Kidney tubule cell (primary cell): Measurements from ENCODE around the gene RECK.
"Not testable (repeated sequence)": the region's sequence is repeated elsewhere in the genome, so short reads cannot be mapped to it uniquely, and the experiment has no call there.

ENCODE experiments used
- DNase-seq: peaks from one replicate; pipeline ENCODE4 v3.0.0-alpha.2; 2018; ENCODE audit warnings: low spot score

RECK gene

DNA sequence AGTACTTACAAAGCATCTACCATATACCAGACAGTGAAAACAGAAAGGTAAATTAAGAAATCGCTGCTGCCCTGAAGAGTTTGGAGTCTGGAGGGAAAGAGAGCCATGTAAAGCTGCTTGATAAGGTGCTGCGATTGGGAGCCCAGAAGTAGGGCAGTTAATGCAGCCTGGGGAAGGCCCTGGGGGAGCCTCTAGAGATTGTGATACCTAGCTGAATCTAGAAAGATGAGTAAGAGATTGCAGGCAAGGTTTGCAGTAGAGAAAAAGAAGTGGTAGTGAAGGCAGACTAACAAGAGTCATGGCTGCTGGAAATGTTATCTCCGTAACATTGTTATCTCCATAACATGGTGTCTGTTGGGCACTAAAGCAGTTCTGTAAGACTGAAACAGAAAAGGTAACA is 75.8 kb downstream of the RECK start:
- DNase-seq, result no peak

DNA sequence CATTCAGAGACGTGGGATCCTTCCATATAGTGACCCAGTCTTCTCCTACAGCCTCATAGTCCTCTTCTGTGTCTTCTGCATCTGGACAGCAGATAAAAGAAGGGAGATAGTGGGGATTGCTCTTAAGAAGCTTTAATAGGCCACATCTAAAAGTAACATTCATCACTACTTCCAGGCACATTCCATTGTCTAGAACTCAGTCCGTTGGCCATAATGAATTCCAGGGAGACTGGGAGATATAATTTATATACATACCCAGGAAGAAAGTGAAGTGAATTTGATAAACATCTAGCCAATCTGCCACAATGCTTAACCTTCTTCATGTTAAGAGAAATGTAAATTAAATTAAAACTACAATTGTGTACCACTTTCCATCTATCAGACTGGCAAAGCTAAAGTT is 77.3 kb downstream of the RECK start:
- DNase-seq, result no peak

DNA sequence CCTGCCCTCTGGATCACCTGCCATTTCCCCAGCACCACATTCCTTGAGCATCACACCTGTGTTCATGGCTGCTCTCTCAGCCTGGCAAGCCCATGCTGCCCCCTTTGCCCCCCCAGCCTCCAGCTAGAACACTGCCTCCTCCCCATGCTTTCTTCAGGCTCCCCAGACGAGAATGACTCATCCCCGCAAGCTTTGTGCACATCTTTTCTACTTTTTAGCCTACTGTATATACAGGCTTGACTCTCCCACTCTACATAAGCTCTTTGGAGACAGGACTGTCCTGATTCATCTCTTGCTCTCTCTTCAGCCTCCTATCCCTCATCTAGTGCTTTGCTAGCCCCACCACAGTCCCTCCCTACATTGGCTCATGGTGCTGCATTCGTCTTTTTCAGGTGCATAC is 79.9 kb downstream of the RECK start:
- DNase-seq, result no peak

DNA sequence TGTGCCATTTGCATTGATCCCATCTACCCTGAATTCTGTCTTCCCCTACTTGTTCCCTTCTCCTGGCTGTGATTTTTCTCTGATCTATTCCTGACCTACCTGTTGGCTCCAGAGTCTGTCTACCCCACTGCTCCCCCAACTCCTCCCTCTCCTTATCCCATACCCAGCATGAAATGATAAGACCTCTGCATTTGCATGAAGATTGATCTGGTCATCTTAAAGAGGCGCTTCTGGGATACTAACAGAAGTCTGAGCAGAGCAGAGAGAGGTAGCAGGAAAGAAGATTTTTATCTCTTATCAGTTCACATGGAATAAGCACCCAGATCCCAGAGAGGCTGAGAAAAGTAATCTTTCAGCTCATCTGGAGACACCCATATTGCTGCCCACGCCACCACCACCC is 81.5 kb downstream of the RECK start:
- no peak for DNase-seq

DNA sequence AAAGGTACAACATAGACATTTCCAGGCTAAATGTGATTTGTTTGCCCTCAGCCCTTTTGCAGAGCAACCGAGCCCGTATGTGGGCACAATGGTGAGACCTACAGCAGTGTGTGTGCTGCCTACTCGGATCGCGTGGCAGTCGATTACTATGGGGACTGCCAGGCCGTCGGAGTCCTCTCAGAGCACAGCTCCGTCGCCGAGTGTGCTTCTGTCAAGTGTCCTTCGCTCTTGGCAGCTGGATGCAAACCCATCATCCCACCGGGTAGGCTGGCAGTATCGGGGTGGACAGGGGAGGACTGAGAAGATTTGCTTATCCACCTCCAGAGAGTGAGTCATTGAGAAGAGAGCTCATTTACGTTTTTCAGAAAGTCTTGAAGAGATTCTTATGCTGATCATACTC is 82.0 kb downstream of the RECK start:
- DNase-seq, result no peak

DNA sequence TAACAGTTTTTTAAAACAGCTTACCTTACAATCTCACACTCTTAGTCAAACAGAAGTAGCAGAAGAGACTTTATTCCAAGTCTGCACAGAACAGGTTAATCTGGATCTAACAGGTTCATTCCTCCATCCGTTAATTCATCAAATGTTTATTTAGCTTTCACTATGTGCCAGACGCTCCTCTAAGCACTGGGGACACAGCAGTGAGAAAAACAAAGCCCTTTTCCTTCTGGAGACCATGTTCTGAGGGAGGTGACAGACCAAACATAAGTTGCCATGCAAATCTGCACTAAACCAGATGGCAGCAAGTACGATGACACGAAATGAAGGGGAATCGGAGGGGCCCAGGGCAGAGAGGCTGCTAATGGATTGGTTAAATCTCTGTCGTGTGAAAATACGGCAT is 82.8 kb downstream of the RECK start:
- DNase-seq, result no peak

DNA sequence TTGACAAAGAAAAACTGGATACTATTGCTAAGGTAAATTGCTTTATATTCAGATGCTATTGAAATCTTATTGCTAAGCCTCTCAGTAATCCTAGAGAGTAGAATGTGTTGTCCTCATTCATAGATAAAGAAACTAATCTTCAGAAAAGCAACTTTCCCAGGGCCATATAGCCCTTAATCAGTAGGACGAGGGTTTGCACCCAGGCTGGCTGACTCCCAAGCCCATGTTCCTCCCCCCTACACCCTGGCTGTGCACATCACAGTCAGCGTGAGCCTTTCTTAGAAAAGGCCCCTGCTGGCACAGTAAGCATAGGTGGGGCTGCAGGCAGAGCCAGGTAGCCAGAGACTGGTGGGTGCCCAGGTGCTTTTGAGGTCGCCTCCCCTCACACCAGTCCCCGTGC is 84.0 kb downstream of the RECK start:
- DNase-seq, result no peak

DNA sequence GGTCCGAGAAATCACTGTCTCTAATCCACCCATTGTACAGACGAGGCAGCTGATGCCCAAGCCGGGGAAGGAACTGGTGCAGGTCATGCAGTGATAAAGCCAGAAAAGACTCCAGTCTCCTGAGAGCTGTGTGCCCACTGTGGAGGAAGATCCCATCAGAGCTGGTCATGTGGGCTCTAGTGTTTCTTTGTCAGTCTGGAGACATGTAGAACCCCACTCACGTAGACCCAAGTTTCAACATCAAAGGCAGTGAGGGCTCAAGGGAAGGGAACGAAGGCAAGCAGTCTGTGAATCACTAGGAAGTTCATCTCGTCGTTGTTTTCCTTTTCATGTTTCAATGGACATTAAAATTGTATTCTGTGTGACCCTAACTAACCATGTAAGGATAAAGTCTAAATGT is 85.3 kb downstream of the RECK start:
- no peak for DNase-seq

DNA sequence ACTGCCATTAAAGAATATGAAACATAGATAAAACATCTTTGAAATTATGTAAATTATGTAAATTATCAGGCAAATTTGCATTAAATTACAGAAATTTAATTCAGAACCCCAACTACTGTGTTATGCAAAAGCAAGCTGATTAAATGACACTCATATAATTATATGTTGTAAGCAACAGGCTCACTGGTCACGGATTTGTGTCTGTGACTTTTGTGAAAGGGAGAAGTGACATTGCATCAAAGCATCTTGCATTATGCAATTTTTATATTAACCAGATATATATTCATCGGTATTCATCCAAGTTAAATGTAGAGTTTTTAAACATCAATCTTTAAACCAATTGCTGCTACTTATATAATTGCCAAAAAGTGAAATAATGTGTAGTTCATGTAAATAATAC is 86.8 kb downstream of the RECK start:
- no peak for DNase-seq

DNA sequence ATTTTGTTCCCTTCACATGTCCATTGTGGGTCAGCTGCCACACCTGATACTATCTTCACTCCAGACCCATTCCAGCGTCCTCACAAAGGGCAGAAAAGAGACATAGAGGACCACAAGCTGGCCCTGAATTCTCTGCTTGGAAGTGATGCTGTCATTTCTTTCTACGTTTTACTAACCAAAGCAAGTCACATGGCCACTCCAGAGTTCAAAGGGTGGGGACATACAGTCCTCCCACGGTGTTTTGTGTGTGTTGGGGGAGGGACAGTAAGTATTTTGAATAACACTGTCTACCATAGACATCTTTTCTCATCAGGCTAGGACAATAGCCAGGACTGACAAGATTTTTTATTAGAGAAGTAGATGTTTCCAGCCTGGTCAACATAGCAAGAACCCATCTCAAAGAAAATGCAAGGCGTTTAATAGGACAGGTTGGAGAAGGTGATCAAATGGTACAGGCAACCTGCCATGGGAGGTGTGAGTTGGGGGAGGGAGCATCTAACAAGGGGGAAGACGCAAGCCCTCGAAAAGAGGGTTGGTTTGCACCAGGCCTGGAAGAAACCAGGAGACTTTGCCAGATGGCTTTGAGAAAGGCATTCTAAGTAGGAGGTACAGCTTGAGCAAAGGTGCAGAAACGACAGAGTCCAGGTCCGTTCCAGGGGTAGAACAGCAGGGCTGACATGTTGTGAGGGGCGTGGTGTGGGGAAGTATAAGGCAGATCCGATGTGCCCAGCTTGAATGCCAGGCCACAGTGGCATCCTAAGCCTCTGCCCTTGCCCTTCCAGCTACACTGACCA is 88.5 kb downstream of the RECK start:
- no peak for DNase-seq

DNA sequence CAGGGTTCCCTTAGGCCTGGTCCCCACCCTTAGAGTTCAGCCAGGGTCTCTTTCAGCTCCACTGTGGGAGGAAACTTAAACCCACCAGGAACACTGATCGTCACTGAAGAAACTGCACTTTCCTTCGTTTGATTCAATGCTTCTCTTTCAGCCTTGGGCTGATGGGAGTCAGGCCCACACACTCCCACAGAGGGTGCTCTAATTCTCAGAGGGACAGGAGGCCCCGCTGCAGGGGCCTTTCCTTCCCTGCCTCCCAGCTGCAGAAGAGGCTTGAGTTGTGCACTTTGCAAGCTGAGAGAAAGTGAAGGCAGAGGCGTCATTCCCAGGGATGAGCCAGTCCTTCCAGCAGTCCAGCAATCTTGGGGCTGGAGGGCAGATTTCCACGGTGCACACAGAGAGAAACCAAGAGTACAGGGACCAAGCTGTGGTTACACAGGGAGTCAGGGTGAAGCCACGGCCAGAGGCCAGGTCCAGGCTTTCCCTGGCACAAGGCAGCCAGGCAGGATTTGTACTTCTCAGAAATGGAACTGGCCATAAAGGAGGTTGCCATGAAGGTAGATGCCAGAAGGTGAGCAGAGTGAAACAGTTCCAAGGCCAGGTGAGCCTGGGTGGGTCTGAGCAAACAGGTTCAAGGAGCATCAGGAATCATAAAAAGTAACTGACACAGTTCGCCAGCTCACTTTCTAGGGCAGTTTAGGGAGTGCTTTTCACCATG is 89.5 kb downstream of the RECK start:
- DNase-seq, result no peak

DNA sequence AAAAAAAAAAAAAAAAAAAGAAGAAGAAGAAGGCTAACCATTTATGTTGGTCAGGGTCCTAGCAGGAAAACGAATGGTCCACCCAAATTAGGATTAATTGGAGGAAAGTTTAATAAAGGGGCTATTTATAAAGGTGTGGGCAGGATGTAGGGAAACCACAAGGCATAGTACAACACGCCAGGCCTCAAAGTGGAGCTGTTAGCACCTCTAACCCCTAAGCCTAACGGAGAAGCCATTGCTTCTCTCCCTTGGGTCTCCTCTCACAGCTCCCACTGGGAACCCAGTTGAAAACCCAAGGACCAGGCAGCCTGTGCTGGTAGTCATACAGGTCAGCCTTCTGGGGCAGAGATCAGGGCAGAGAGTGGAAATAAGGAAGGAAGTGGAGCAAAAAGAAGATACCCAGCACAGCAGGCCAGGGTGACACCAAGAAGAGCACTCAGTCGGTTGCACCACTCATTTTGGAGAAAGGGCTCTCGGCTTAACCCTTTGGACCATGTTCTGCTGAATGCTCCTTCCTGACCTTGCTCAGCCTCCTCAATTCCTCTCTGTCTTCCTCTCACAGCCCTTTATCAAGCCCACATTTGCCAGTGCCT is 91.0 kb downstream of the RECK start:
- no peak for DNase-seq

DNA sequence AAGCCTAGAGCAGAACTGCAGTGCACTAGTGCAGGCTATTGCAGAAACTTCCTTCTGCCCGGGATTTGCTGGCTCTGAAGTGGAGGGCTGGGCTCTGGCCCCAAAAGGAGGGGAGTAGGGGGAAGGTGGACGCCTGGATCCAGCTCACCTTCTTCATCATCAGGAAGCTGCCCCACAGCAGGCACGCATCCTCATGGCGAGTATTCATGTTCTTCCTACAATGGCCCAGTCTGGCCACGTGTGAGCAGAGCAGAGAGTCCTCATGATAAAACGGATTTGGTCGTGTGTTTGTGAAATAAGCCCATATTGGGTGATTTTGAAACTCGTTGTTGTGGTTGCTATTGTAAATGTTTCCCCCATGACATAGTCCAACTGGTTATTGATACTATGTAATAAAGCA is 91.6 kb downstream of the RECK start:
- DNase-seq, result no peak

DNA sequence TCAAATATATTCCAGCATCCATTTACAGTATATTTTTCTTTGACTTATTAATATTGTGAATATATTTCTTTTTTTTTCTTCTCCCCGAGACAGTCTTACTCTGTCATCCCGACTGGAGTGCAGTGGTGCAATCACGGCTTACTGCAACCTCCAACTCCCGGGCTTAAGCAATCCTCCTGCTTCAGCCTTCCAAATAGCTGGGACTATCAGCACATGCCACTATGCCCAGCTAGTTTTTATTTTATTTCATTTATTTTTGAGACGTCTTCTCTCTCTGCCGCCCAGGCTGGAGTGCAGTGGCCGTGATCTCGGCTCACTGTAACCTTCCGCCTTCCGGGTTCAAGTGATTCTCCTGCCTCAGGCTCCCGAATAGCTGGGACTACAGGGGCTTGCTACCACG is 92.4 kb downstream of the RECK start:
- no peak for DNase-seq

DNA sequence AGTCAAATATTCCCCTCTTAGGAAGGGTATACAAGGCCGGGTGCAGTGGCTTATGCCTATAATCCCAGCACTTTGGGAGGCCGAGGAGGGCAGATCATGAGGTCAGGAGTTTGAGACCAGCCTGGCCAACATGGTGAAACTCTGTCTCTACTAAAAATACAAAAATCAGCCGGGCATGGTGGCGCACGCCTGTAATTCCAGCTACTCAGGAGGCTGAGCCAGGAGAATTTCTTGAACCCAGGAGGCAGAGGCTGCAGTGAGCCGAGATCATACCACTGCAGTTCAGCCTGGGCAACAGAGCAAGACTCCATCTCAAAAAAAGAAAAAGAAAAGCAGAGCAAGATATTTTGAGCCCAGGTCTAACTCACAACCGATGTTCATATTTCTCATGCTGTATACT is 95.0 kb downstream of the RECK start:
- DNase-seq, result not testable (repeated sequence)

DNA sequence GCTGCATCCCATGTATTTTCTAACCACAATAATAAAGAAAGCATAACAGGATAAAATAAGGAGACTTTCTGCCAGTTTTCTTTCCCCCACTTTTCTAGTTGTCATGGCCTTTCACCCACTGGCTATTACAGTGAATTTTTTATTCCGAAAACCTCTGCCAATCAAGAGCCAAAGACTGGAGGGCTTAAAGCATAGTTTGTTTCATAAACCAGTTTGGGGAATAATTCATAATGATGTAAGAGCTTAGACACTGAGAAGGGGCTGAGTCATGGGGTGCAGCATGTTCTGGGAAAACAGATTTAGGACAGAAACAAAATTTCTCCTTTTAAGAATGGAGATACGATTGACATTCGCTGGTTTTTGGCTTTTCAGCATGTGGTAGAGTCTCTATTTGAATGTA is 95.4 kb downstream of the RECK start:
- no peak for DNase-seq

DNA sequence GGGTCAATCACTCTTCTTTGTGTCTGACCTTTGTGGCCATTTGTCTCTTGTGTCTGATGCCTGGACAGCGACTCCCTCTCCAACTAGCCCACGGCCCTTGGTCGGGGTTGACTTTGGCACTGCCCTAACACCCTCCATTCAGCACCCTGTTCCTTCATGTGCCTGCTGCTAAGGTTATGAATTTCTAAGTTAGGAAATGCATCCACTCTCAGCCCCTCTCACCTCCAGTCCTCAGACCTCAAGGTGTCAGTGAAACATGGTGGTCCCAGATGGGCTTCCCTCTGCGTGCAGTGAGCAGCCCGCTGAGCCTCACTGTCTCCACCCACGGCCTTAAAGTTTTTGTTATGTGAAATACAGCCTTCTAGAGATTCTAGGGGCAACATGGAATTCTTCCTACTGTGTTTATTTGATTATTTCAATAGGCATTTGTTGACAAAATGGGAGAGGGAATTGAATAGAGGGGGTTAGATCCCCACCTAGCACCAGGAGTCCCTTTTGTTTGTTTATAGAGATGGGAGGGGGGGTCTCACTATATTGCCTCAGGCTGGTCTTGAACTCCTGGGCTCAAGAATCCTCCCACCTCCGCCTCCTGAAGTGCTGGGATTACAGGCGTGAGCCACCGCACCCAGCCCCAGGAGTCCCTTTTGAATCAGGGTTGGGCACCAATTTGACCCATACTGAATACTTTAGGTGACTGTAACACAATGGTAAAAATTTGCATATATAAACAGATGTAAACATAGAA is 98.2 kb downstream of the RECK start:
- no peak for DNase-seq

DNA sequence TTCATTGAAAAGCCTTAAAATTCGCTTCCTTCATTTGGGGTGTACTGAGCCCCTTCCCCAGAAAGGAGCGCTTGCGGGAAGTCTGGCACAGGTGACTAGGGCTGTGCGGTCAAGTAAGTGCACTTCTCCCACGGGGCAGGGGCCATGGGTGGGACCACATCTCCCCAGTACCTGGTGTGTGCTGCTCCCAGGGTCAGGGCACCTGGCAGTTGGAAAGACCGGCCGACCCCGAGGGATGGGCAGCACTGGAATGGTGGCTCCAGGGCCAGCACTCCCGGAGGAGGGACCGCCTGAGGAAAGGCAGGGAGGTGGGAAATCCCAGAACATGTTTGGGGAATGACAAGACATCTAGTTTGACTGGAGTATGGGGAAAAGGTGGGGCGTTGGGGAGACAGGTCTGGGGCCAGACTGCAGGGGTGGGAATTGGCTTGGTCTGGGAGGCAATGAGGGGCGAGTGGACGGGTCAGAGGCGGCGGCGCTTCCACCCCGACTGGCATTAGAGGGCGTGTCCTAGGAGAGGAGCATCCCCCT is 99.1 kb downstream of the RECK start:
- DNase-seq, result peak; percentile 19

DNA sequence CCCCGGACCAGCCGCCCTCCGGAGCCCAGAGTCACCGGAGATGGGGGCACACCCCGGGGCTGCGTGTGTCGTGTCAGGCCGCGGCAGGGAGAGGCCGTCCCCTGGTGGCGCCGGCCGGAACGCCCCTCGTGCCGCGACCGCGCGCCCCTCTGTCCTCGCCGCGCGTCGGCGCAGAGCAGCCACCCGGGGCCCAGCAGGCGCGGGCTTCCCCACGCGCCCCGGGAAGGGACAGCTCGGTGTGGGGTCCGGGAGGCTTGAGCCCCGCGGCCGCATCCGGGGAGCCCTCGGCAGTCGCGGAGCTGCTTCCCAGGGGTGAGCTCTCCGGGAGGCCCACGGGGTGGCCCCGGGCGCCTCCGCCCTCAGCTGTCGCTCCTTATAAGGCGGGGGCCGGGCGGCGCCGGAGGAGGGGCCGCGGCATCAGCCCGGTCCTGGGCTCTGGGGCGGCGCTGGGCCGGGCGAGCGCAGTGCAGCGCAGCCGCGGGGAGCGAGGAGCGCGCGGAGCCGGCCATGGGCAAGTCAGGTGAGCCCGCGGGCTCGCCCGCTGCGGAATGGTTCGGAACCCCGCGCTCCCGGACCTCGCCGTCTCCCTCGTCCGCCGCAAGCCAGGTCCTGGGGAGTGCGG is 99.7 kb downstream of the RECK start, which contains the start of gene GLIPR2:
Gene GLIPR2 (plus strand): TSS at position 462 of the 622 bp plus-strand sequence. CDS start 46 bp downstream, at position 508.
- DNase-seq, result peak; percentile 81

DNA sequence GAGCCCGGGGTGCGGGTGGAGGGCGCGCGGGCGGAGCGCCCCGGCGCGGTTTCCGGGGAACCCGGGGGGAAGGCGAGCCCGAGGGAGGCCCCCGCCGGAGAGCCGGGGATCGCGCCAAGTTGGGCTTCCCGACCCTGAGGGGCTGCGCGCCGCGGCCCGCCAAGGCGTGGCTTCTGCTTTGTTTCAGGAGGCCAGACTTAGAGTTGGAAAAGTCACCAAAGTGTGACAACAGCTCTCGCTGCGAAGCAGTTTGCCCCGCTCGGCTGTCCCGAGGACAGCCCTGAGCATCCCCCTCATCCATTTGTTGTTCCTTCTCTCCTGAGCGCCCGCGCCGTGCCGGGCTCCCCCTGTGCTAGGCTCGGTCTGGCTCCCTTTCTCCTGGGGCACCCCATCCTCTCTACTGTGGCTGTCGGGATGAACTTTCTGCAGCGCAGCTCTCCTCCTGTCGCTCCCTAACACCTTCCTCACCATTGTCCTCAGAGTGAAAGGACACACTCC is 100.2 kb downstream of the RECK start:
- peak; percentile 17 for DNase-seq

DNA sequence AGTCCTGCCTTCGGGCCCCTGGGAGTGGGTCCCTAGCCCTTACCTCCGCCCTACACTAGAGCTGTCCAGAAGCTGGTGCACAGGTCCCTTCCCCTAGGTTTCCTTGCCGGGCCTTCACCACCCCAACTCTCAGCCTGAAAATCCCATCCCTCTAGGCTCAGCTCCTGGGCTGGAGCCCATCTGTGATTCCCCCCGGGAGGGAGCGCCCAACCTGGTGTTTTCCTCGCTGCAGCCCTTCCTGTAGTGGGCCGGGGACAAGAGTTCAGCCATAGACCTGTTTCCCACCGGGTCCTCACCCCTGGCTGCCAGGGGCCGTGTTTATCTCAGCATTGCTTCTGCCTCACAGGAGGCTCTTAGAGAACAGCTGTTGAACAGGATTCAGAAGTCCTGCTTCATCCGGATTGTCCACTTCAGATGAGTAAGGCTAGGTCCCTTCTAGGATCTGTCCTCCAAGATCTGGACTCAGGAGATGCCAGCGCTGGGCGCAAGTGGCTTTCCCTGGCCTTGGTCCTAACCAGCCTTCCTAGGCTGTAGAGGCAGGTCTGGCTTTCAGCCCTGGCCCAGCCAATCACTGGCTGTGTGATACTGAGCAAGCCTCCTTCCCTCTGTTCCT is 100.8 kb downstream of the RECK start:
- DNase-seq, result peak; percentile 6
